Stimulated activated CD4-positive, alpha-beta T cell treated with anti-CD3 and anti-CD28 coated beads, Interleukin-1b, Interleukin-23, amount 100 ng/mL, for 4 hours (primary cell): ENCODE results near the gene DNAAF5.
"Not testable (repeated sequence)": the region's sequence is repeated elsewhere in the genome, so short reads cannot be mapped to it uniquely, and the experiment has no call there.

ENCODE experiments used
- DNase-seq, 2 donors: peaks; one replicate each; pipeline ENCODE4 v3.0.0-alpha.2; 2020; ENCODE audit warnings: low read depth in 2 of 2

The DNAAF5 gene

DNA sequence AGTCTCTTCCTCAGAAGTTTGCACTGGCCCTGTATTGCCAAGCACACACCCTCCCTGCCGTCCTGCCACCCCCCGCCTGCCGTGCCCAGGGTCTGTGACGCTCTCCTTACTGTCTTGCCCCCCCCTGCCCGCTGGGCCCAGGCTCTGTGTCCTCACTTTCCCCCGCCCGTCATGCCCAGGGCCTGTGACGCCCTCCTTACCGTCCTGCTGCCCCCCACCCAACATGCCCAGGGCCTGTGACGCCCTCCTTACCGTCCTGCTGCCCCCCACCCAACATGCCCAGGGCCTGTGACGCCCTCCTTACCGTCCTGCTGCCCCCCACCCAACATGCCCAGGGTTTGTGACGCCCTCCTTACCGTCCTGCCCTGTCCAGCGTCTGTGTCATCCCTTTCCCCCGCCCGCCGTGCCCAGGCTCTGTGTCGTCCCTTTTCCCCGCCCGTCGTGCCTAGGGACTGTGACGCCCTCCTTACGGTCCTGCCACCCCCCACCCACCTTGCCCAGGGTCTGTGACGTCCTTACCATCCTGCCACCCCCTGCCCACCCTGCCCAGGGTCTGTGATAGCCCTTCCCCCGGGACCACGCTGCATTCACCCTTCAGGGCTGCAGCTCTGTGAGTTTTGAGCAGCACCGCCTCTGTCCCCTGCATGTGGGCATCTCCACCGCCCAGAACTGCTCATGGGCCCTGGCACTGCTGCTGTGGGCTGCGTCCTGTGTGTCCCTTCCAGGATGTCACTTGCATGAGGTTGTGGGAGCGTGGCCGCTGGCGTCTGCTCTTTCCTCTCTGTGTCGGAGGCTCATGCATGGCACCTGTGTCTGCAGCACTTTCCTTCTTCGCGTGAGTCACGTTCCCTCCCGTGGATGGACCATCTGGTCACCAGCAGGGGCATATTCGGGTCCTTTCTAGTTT, 19.9 kb downstream of the DNAAF5 start:
- DNase-seq, result no peak

DNA sequence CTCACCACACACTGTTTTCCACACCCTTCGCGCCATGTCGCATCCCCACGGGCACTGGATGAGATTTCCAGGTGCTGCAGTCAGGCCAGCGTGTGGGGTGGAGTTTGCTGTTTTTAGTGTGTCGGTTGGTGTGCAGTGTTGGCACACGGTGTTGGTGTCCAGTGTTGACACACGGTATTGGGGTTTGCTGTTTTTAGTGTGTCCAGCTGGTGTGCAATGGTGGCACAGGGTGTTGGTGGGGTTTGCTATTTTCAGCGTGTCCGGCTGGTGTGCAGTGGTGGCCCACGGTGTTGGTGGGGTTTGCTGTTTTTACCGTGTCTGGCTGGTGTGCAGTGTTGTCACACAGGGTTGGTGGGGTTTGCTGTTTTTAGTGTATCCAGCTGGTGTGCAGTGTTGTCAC, 20.7 kb downstream of the DNAAF5 start:
- no peak for DNase-seq

DNA sequence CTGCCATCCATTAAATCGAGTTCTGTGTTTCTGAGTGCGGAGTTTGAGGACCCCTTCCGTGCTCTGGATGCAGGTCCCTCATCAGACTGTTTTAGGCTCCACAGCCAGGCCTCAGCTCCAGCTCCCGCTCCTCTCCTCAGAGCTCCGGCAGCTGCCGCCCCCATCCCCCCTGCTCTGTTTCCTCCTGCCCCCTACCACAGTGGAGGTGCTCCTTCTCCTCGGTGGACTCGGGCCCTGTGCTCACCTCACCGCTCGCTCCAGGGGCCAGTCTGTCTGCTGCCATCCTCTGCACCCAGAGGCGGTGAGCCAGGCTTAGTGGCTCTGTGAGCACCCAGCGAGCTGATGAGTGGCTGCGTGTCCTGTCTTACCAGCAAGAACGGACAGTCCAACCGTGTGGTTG, 21.9 kb downstream of the DNAAF5 start:
- no peak for DNase-seq

DNA sequence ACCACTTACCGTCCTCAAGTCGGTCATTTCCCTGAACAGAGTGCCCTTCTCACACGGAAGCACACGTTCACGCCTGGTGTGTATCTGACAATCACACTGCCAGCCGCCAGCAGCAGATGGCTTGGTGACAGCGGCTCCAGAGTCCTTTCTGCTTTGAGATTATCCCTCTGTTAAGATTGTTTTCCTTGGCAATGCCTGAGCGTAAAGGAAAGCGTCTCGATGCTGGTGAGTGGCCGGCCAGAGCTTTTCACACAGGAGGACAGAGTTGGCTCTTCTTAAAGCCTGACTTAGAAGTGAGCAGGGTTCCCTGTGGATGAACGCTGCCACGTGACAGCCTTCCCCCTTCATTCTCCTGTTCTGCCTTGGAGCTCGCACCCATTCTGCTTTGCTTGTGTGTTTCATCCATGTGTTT, 22.6 kb downstream of the DNAAF5 start:
- no peak for DNase-seq

DNA sequence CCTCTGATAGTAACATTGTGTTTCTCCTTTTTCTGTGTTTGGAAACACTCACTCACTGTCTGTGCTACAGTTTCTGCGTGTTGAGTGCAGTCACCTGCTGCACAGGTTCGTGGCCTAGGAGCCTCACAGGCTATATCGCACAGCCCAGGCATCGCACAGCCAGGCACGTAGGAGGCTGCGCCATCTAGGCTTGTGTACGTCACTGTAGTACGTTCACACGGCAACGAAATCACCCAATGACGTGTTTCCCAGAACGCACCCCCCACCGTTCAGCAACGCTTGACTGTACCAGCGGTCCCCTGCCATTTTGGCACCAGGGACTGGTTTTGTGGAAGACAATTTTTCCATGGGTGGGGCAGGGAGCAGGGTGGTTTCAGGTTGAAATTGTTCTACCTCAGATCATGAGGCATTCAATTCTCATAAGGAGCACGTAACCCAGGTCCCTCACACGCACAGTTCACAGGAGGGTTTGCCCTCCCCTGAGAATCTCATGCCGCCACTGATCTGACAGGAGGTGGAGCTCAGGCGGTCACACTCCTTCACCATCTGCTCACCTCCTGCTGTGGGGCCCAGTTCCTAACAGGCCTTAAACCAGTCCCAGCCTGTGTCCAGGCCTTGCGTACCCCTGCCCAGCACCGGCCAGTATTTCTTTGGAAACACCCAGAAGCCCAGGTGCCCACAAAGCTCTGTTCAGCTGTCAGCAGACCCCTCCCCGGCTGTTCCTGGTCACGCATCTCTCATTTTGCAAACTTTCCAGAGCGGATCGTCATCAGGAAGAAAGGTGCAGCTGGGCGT, 23.8 kb downstream of the DNAAF5 start:
- no peak for DNase-seq

DNA sequence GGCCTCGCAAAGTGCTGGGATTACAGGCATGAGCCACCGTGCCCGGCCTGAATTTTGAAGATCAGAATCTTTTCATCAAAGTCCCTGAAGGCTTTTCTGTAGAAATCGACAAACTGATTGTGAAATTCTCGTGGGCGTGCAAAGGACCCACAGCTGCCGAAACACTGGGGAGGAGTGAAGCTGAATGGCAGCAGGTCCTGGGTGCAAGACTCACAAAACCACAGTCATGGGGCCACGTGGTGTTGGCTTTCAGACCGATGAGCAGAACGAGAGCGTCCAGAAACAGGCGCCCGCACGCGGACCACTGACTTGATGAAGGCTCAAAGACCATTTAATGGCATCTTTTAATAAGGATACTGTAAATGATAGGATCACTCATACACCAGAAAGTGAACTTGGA, 25.3 kb downstream of the DNAAF5 start:
- no peak for DNase-seq

DNA sequence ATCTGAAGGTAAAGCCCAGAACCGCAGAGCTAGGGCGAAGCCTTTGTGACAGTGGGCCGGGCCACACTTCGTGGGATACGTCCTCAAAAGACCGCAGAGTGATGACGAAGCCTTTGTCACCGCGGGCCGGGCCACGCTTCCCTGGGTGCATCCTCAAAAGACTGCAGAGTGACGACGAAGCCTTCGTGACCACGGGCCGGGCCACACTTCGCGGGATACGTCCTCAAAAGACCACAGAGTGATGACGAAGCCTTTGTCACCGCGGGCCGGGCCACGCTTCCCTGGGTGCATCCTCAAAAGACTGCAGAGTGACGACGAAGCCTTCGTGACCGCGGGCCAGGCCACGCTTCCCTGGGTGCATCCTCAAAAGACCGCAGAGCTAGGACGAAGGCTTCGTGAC, 25.8 kb downstream of the DNAAF5 start:
- not testable (repeated sequence) for DNase-seq

DNA sequence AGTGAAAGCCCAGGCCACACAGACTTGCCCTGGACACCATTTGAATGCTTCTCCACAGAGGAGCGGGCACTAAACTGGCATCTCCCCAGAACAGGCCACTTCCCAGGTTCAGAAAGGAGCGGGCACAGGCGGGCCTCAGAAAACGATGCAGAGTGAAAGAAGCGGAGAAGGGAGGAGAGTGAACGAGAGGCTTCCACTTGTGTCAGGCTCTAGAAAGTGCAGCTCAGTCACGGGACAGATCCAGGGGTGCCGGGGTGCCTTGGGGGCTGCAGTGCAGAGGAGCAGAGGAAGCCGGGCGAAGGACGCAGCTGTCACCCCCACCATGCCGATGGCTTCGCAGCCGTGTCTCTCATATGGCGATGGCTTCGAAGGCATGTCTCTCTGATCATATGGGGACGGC, 26.7 kb downstream of the DNAAF5 start:
- DNase-seq, result no peak

DNA sequence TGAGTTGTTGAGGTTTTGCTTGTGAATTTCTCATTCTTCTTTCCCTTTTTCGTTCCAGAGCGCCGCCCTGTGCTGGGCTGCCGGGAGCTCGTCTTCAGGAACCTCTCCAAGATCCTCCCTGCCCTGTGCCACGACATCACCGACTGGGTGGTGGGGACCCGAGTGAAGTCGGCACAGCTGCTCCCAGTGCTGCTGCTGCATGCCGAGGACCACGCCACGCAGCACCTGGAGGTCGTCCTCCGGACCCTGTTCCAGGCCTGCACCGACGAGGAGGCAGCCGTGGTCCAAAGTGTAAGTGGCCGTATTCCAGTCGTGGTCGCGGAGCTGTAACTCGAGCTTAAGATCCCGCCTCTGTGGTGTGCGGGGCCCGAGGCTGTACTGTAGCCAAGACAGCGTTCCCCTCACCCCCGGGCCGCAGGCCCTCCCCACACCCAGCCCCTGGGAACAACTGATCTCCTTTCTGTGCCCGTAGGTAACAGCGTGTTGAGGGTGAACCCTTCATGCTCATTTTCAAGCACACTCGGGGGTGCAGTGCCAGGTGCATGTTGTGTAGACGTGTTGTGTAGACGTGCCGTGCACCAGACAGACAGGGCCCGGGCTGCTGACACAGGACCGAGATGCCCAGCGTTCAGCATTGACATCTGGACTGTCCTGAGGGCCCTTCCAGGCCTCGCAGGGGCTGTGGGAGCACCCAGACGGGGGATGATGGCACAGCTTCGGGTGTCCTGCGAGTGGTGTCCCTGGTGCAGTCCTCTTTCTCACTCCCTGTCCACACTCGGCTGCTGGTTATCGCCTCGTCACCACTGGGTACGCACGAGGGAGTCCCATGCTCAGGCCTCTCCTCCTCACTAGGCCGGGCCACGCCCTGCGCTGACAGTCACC, 28.3 kb downstream of the DNAAF5 start:
- no peak for DNase-seq

DNA sequence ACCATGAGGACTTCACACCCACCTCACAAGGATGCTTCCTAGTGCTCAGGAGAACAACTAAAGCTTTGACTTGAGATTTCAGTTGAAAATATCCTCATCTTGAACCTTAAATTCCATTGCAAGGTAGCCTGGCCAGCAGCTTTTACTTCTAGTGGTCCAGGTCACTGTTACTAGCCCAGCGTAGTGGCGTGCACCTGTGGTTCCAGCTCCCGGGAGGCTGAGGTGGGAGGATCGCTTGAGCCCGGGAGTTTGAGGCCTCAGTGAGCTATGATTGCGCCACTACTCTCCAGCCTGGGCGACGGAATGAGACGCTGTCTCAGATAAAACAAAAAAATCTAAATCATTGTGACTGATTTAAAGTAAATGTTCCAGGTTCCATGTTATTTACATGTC, 28.9 kb downstream of the DNAAF5 start:
- DNase-seq, result no peak

DNA sequence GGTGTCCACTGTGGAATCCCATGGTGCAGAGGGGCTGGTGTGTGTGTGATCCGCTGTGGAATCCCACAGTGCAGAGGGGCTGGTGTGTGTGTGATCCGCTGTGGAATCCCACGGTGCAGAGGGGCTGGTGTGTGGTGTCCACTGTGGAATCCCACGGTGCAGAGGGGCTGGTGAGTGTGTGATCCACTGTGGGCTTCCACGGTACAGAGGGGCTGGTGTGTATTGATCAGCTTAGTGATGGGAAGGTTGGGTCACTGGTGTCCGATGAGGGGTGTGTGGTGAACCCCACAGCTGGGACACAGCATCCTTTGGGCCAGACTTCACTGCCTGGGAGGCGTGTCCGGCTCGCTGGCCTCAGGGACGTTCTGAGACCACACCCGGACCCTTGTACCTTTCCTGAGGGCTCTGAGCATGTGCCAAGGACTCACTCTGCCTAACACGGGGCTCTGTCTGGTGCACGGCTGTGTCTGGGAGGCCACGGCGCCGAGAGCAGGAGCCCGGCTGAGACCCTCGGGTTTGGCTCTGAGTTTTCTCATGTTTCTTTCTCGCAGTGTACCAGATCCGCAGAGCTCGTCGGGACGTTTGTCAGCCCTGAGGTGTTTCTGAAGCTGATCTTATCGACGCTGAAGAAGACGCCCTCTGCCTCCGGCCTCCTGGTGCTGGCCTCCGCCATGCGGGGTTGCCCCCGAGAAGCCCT, 29.9 kb downstream of the DNAAF5 start:
- DNase-seq, result no peak

DNA sequence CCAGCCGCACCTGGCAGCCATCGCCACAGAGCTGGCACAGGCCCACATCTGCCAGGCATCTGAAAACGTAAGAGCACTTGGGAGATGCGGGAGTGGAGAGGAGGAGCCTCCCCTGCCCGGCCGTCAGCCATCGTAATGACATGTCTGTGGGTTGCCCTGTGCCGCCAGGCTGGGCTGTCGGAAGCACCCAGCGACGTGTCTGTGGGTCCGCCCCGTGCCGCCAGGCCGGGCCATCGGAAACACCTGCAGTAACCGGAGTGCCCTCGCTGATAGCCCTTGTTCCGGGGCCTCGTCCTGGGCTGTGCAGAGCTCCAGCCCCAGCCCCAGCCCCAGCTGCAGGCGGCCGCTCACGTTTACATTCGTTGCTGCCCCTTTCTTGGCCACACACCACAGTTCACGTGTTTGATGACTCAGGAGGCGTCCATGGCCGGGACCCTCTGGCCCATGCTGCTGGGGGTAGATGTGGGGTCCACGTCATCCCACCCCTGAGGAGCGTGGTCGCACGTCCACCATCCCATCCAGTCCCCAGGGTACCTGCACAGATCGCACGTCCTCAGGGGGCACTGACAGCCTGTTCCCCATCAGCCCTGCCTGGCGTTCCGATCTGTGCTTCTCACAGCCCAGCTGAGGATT, 30.5 kb downstream of the DNAAF5 start:
- no peak for DNase-seq

DNA sequence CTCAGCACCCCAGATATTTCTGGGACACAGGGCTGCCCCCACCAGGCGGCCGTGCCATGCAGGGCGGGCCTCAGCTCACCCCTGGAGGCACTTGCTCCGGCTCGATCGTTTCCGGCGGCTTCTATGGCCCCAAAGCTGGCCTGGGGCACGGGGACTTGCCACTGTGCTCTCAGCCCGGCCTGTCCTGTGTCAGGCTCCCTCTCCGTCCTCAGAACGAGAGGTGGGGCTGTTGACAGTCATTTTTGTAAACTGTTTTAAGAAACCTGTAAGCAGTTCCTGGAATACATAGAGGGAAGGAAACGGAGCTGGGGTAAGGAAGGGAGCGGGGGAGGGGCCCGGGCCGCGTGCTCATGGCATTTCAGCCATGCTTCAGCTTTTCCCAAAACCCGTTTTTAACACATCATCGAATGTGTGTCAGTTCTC, 31.3 kb downstream of the DNAAF5 start:
- DNase-seq, result no peak

DNA sequence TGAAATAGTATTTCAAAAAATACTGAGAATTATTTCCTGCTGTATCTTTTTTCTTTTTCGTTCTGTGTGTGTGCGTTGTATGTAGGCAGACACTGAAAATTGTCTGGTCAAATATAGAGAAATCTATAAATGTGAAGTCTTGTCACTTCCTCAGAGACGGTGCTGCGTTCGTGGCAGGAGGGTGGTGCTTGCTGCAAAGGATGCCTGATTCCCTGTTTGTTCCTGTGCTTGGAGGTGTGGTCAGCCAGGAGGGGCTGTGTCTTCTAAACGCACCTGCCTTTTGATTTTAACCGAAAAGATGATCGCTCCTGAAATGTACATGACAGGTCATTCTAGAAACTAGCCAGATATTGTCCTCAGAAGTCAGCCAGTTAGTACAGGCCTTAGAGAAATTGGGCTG, 33.1 kb downstream of the DNAAF5 start:
- DNase-seq, result no peak

DNA sequence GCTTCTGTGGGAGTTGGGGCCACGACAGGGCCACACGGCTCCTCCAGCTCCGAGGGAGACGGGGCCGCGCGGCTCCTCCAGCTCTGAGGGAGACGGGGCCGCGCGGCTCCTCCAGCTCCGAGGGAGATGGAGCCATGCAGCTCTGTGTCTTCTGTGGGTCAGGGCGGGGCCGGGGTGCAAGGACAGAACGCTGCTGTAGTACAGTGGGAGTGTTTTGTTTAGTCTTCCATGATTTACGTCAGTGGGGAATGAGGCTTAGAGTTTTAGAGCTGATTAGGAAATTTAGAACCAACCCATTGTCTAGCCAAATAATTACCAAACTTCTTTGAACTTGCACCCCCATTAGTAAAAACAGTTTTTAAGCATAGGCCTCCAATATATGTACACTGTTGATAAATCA, 33.5 kb downstream of the DNAAF5 start:
- no peak for DNase-seq

DNA sequence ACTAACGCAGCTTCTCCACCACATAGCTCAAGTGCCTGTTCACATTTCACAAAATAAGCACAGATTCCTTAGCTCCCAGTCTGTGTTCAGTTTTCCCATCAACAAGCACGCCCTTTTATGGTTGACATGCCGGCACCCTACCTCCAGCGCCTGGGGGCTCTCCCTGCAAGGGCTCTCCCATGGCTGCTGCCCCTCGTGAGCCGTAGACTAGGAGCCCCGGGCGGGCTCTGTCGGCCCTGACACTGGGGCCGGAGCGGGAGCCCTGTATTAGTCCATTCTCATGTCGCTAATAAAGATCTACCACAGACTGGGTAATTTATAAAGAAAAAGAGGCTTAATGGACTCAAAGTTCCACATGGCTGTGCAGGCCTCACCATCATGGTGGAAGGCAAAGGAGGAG, 34.6 kb downstream of the DNAAF5 start:
- no peak for DNase-seq

DNA sequence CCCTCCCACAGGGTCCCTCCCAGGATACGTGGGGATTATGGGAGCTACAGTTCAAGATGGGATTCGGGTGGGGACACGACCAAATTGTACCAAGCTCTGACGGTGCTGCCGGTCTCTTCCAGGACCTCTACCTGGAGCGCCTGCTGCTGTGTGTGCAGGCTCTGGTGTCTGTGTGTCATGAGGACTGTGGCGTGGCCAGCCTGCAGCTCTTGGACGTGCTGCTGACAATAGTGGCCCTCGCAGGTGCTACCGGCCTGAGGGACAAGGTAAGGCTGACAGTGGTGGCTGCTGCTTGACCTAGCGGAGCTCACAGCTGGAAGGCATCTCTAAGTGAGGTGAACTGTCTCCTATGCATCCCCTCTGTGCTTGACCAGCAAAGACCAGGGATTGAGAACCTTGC, 35.1 kb downstream of the DNAAF5 start:
- DNase-seq, result no peak

DNA sequence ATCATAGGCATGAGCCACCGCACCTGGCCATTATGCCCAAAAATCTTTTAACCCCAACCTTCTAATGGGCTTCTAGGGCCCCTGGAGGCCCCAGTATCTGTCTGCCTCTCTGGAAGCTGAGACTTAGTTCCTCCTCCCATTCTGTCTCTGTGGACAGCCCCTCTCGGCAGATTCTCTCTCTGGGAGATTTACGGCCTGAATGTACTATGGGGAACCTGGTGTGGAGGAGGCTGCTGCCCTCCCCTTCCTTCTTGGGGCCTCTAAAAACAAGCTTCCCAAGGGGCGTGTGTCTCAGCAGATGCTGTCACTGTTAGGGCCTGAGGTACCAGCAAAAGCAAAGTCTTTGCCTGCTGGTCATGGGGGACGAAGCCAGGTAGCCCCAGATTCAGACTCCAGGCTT, 36.4 kb downstream of the DNAAF5 start:
- DNase-seq, result no peak

DNA sequence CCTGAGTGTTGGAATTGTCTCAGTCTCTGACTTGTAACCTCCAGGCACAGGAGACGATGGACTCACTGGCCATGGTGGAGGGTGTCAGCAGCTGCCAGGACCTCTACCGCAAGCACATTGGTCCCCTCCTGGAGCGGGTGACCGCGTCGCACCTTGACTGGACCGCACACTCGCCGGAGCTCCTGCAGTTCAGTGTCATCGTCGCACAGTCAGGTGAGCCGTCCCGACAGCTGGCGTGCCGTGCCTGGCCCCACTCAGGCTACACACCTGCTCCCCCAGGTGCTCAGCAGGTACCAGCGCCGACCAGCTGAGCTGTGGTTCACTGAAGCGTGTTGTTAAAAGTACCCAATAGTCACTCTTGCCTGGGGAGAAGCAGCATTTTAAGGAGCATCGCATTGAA, 37.3 kb downstream of the DNAAF5 start:
- DNase-seq, result no peak

DNA sequence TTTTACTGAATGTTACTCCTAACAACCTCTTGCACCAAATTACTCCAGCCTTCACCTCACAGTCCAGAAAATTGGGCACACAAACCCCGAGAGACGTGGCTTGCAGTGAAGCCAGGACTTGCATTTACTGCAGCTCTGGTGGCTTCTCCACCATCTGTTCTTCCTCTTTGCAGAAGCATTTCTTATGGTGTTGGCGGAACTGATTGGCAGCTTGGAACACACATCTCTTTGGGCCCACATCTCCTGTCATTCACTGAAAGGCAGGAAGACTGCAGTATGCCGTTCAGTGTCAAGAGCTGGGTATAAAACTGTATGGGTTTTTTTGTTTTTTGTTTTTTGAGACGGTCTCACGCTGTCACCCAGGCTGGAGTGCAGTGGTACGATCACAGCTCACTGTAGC, 38.9 kb downstream of the DNAAF5 start:
- DNase-seq, result no peak

DNA sequence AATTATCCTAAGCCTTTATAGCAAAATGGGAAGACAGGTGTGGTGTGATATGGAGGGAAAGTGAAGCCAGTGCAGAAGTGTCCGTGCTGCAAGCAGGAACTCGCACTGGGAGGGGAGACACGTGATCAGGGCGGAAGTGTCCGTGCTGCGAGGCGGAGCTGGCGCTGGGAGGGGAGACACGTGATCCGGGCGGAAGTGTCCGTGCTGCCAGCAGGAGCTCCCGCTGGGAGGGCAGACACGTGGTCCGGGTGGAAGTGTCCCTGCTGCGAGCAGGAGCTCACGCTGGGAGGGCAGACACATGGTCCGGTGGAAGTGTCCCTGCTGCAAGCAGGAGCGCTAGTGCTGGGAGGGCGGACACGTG, 41.1 kb downstream of the DNAAF5 start:
- no peak for DNase-seq
